Rectal smooth muscle tissue (tissue), 1 donor: ENCODE data around the gene RIPOR3.
A peak's percentile ranks its signal among the peaks of the same experiment; 100 is the strongest.

Experiments
- H3K27ac ChIP-seq: one replicate; pipeline ENCODE4 v1.7.0; 2013; ENCODE audit warnings: low read depth, low read length, inconsistent platforms
- H3K27me3 ChIP-seq: one replicate; pipeline ENCODE4 v1.7.0; 2013; ENCODE audit warnings: low read length; ENCODE audit not compliant: control insufficient read depth, insufficient read depth
- H3K36me3 ChIP-seq: one replicate; pipeline ENCODE4 v1.7.0; 2013; ENCODE audit warnings: low read length; ENCODE audit not compliant: control insufficient read depth, insufficient read depth
- H3K4me1 ChIP-seq: one replicate; pipeline ENCODE4 v1.7.0; 2013; ENCODE audit warnings: low read length; ENCODE audit not compliant: control insufficient read depth, insufficient read depth
- H3K4me3 ChIP-seq: one replicate; pipeline ENCODE4 v1.7.0; 2013; ENCODE audit warnings: low read length
- H3K9ac ChIP-seq: one replicate; pipeline ENCODE4 v1.7.0; 2013; ENCODE audit warnings: low read length

RIPOR3 gene

DNA sequence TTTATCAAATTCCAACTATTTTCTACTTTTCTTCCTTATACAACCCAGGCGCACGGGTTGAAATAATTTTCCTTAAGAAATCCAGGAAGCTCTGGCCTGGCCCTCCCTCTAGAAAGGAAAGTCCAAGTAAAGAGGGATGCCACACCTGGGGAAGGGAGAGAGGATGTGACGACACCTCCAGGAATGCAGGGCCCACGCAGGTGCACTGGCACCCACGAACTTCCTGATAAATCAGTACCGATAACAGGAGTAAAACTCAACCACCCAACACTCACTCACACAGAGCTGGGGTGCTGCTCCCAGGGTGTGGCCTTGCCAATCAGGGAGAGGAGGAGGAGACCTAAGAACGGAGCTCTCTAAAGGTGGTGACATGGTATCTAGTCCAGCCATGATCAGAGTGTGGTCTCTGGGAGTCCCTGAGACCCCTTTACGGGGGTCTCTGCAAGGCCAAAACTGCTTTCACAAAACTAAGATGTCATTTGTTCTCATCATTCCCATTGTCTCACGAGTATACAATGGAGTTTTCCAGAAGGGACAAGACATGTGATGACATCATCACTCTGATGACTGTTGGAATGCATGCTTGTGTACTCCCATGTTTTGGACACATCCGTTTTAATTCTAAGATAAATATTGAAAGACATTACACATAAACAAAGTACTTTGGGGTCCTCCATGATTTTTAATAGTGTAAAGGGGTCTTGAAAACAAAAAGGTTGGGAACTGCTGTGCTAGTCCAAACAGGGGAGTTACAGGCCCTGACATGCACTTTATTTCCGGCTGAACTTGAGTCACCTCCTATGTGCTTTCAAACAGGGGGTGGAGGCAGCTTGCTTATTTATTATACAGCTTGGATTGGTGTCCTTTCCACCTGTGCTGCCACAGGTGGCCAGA, 37.9 kb upstream of the RIPOR3 start:
- no peaks in the 10 kb centered on the region for H3K36me3 ChIP-seq
- H3K4me1 ChIP-seq = peaks cover 14% of the 10 kb centered on the region
- no peak overlapping the region for H3K4me3 ChIP-seq
- no peak overlapping the region for H3K27ac ChIP-seq
- H3K27me3 ChIP-seq = no peaks in the 10 kb centered on the region
- no peak overlapping the region for H3K9ac ChIP-seq

- Histone ChIP-seq H3K4me3 (no peak overlapping the region), H3K27me3 (no peaks in the 10 kb centered on the region), H3K36me3 (no peaks in the 10 kb centered on the region), H3K4me1 (peaks cover 14% of the 10 kb centered on the region), H3K9ac (no peak overlapping the region), H3K27ac (no peak overlapping the region)
Measured at GRCh38 chr20:50728486-50728980, 37.2 kb upstream of the RIPOR3 start.

GRCh38 chr20:50727792-50728485, 36.6 kb upstream of the RIPOR3 start:
- no peak overlapping the region for H3K4me3 ChIP-seq
- no peaks in the 10 kb centered on the region for H3K36me3 ChIP-seq
- no peak overlapping the region for H3K27ac ChIP-seq
- H3K4me1 ChIP-seq = peaks cover 14% of the 10 kb centered on the region
- no peaks in the 10 kb centered on the region for H3K27me3 ChIP-seq
- H3K9ac ChIP-seq = no peak overlapping the region

GRCh38 chr20:50726955-50727791, 35.8 kb upstream of the RIPOR3 start:
- no peak overlapping the region for H3K9ac ChIP-seq
- H3K27ac ChIP-seq = no peak overlapping the region
- H3K4me3 ChIP-seq = no peak overlapping the region
- no peaks in the 10 kb centered on the region for H3K36me3 ChIP-seq
- no peaks in the 10 kb centered on the region for H3K27me3 ChIP-seq
- peaks cover 13% of the 10 kb centered on the region for H3K4me1 ChIP-seq

DNA sequence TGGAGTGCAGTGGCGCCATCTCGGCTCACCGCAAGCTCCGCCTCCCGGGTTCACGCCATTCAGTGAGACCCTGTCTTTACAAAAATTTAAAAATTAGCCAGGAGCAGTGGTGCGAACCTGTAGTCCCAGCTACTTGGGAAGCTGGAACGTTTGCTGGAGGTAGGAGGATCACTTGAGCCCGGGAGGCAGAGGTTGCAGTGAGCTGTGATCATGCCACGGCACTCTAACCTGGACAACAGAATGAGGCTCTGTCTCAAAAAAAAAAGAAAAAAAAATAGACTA, 34.3 kb upstream of the RIPOR3 start:
- H3K4me1 ChIP-seq = peaks cover 10% of the 10 kb centered on the region
- no peaks in the 10 kb centered on the region for H3K36me3 ChIP-seq
- H3K27ac ChIP-seq = peak overlapping the region; percentile 73
- H3K9ac ChIP-seq = no peak overlapping the region
- no peak overlapping the region for H3K4me3 ChIP-seq
- no peaks in the 10 kb centered on the region for H3K27me3 ChIP-seq

GRCh38 chr20:50724851-50725723, 33.7 kb upstream of the RIPOR3 start:
- Histone ChIP-seq H3K9ac (no peak overlapping the region), H3K27me3 (no peaks in the 10 kb centered on the region), H3K27ac (peak overlapping the region; percentile 73), H3K36me3 (no peaks in the 10 kb centered on the region), H3K4me1 (peaks cover 10% of the 10 kb centered on the region), H3K4me3 (no peak overlapping the region)

DNA sequence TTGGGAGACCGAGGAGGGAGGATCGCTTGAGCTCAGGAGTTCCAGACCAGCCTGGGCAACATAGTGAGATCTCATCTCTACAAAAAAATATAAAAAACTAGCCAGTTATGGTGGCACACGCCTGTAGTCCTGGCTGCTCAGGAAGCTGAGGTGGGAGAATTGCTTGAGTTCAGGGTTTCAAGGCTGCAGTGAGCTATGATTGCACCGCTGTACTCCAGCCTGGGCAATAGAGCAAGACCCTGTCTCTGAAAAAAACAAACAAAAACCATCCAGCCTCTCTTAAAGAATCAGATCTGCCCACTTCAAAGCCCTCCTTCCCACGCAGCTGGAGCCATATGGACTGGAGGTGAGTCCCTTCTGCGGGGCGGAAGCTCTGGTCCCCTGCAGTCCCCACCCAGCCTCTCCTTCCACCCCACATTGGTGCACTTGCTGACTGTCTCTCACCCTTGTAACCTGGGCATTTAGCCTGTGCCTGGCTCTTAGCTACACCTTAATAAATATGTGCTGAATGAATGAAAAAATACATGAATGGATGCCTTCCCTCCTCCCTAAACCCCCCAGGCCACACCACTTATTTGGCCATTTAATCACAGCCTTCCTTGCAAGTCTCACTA, 32.9 kb upstream of the RIPOR3 start:
- H3K27ac ChIP-seq = peak overlapping the region; percentile 73
- no peak overlapping the region for H3K9ac ChIP-seq
- H3K4me1 ChIP-seq = peaks cover 10% of the 10 kb centered on the region

GRCh38 chr20:50723672-50724071, 32.3 kb upstream of the RIPOR3 start:
- no peak overlapping the region for H3K9ac ChIP-seq
- H3K36me3 ChIP-seq = no peaks in the 10 kb centered on the region
- no peaks in the 10 kb centered on the region for H3K27me3 ChIP-seq
- peaks cover 10% of the 10 kb centered on the region for H3K4me1 ChIP-seq
- H3K27ac ChIP-seq = no peak overlapping the region
- no peak overlapping the region for H3K4me3 ChIP-seq

More for the DNA sequence above, 32.9 kb upstream of the RIPOR3 start:
- no peaks in the 10 kb centered on the region for H3K27me3 ChIP-seq
- no peaks in the 10 kb centered on the region for H3K36me3 ChIP-seq
- H3K4me3 ChIP-seq = no peak overlapping the region

- H3K27ac ChIP-seq = no peak overlapping the region
- H3K9ac ChIP-seq = no peak overlapping the region
- H3K27me3 ChIP-seq = no peaks in the 10 kb centered on the region
- H3K4me1 ChIP-seq = peaks cover 10% of the 10 kb centered on the region
- no peak overlapping the region for H3K4me3 ChIP-seq
- no peaks in the 10 kb centered on the region for H3K36me3 ChIP-seq
Measured at GRCh38 chr20:50722424-50723155, 31.2 kb upstream of the RIPOR3 start.

DNA sequence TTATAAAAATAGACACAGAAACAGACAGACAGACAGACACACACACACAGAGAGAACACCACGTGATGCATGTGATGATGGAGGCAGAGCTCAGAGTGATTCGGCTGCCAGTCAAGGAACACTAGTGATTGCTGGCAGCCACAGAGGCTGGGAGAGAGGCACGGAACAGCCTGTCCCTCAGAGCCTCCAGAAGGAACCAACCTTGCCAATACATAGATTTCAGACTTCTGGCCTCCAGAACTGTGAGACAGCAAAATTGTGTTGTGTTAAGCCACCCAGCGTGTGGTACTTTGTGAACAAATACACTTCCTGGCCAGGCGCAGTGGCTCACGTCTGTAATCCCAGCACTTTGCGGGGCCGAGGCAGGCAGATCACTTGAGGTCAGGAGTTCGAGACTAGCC, 30.5 kb upstream of the RIPOR3 start:
- H3K36me3 ChIP-seq = no peaks in the 10 kb centered on the region
- H3K9ac ChIP-seq = no peak overlapping the region
- no peak overlapping the region for H3K27ac ChIP-seq
- H3K4me3 ChIP-seq = no peak overlapping the region
- peaks cover 10% of the 10 kb centered on the region for H3K4me1 ChIP-seq
- no peaks in the 10 kb centered on the region for H3K27me3 ChIP-seq

DNA sequence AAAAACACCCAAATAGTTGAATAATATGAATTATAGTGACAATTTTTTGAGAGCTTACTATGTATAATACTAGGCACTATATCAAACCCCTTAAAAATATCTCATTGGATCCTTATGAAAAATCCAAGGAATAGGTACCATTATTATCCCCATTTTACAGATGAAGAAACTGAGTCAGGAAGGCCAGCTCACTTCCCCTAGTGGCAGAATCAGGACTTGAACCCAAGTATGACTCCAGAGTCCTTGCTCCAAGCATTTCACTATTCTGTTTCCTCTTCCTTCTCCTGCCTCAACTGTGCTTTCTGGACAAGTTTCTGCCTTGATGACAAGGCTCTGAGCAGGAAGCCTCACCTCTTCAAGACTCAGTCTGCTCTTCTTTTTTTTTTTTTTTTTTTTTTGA, 29.2 kb upstream of the RIPOR3 start:
- Histone ChIP-seq H3K4me3 (no peak overlapping the region), H3K27ac (no peak overlapping the region), H3K36me3 (no peaks in the 10 kb centered on the region), H3K4me1 (peaks cover 10% of the 10 kb centered on the region), H3K27me3 (no peaks in the 10 kb centered on the region), H3K9ac (no peak overlapping the region)
